Measurements from ENCODE around the gene CIAO1. TPM values are rescaled to one million over a fixed set of nuclear protein-coding genes. Genes with fewer than 3 reads are reported as not detected.

CIAO1 gene
- total RNA-seq, 2 experiments from 2014 or later, result 64.4 to 67.4 TPM

- ChIA-PET CTCF (interaction anchor here (1.9 to 2.0 kb wide), 2 partner anchors 32 to 66 kb away, joined by 5 to 9 read pairs; partner anchors contain the start of gene STARD7), POLR2A (interaction anchor here (0.7 to 4.1 kb wide), 3 partner anchors 11 to 41 kb away, joined by 3 to 39 read pairs (median 7); partner anchors contain the start of gene STARD7)
- no peaks in the 10 kb centered on the region for H3K27me3 Mint-ChIP-seq
- peak overlapping the region; percentile 91 for H3K27ac Mint-ChIP-seq
- DNase-seq, result no peak
- H3K4me3 Mint-ChIP-seq, result no peak overlapping the region
- H3K9me3 Mint-ChIP-seq, result peaks cover 4% of the 10 kb centered on the region
- peaks cover 2% of the 10 kb centered on the region for H3K36me3 Mint-ChIP-seq (ENCODE audit: low read depth)
- peaks cover 38% of the 10 kb centered on the region for H3K4me1 Mint-ChIP-seq
These were observed 25.5 kb upstream of the CIAO1 start for GRCh38 chr2:96240341-96241038.

GRCh38 chr2:96241227-96241626 lies 24.8 kb upstream of the CIAO1 start:
- CTCF ChIA-PET, result interaction anchor here (1.0 to 2.0 kb wide), 5 partner anchors 21 to 249 kb away, joined by 3 to 9 read pairs (median 5); partner anchors contain the start of gene STARD7
- POLR2A ChIA-PET, result interaction anchor here (0.7 to 4.1 kb wide), 11 partner anchors 7 to 95 kb away, joined by 3 to 39 read pairs (median 4); partner anchors contain the start of genes CIAO1, NCAPH, STARD7 and TMEM127
- DNase-seq, result no peak
- H3K36me3 Mint-ChIP-seq (ENCODE audit: low read depth), result peaks cover 9% of the 10 kb centered on the region
- H3K9me3 Mint-ChIP-seq, result peaks cover 11% of the 10 kb centered on the region
- peak overlapping the region; percentile 91 for H3K27ac Mint-ChIP-seq
- no peak overlapping the region for H3K4me3 Mint-ChIP-seq
- H3K27me3 Mint-ChIP-seq, result no peaks in the 10 kb centered on the region
- H3K4me1 Mint-ChIP-seq, result peaks cover 46% of the 10 kb centered on the region

- DNase-seq, result peak; percentile 77
- Mint-ChIP-seq H3K4me1 (peaks cover 54% of the 10 kb centered on the region), H3K4me3 (peak overlapping the region; percentile 31), H3K36me3 (ENCODE audit: low read depth) (peaks cover 14% of the 10 kb centered on the region), H3K27me3 (no peaks in the 10 kb centered on the region), H3K9me3 (peaks cover 11% of the 10 kb centered on the region), H3K27ac (peak overlapping the region; percentile 91)
- CTCF ChIA-PET, result interaction anchor here (1.0 to 2.0 kb wide), 5 partner anchors 20 to 249 kb away, joined by 3 to 9 read pairs (median 3); partner anchors contain the start of gene STARD7
- POLR2A ChIA-PET, result interaction anchor here (0.7 to 4.1 kb wide), 13 partner anchors 8 to 94 kb away, joined by 3 to 39 read pairs (median 4); partner anchors contain the start of genes CIAO1, NCAPH, STARD7 and TMEM127
These were observed 24.0 kb upstream of the CIAO1 start for GRCh38 chr2:96241900-96242611.

GRCh38 chr2:96243843-96244242 lies 22.2 kb upstream of the CIAO1 start:
- Mint-ChIP-seq H3K27me3 (no peaks in the 10 kb centered on the region), H3K27ac (no peak overlapping the region), H3K4me1 (peaks cover 62% of the 10 kb centered on the region), H3K9me3 (peaks cover 11% of the 10 kb centered on the region), H3K36me3 (ENCODE audit: low read depth) (peaks cover 16% of the 10 kb centered on the region), H3K4me3 (no peak overlapping the region)
- POLR2A ChIA-PET, result interaction anchor here (0.7 to 2.9 kb wide), 4 partner anchors 10 to 290 kb away, joined by 3 to 15 read pairs (median 9); no protein-coding TSS in a partner anchor
- DNase-seq, result no peak
- CTCF ChIA-PET, result interaction anchor here (0.6 kb wide), 1 partner anchor 28 kb away, joined by 4 read pairs; no protein-coding TSS in a partner anchor

GRCh38 chr2:96245609-96246390 lies 20.2 kb upstream of the CIAO1 start:
- Mint-ChIP-seq H3K27ac (peak overlapping the region; percentile 70), H3K4me1 (peaks cover 71% of the 10 kb centered on the region), H3K27me3 (no peaks in the 10 kb centered on the region), H3K36me3 (ENCODE audit: low read depth) (peaks cover 26% of the 10 kb centered on the region), H3K9me3 (peaks cover 11% of the 10 kb centered on the region), H3K4me3 (no peak overlapping the region)
- no peak for DNase-seq
- POLR2A ChIA-PET, result interaction anchor here (0.8 to 3.7 kb wide), 6 partner anchors 8 to 100 kb away, joined by 3 to 24 read pairs (median 4); partner anchors contain the start of genes DUSP2, SNRNP200 and STARD7
- CTCF ChIA-PET, result interaction anchor here (0.7 to 1.6 kb wide), 3 partner anchors 15 to 71 kb away, joined by 3 to 5 read pairs (median 4); partner anchors contain the start of gene STARD7

- H3K9me3 Mint-ChIP-seq, result peaks cover 11% of the 10 kb centered on the region
- peaks cover 67% of the 10 kb centered on the region for H3K4me1 Mint-ChIP-seq
- peak overlapping the region; percentile 70 for H3K27ac Mint-ChIP-seq
- DNase-seq, result no peak
- CTCF ChIA-PET, result interaction anchor here (1.5 to 1.7 kb wide), 2 partner anchors 20 to 39 kb away, joined by 4 to 10 read pairs; partner anchors contain the start of gene STARD7
- peaks cover 33% of the 10 kb centered on the region for H3K36me3 Mint-ChIP-seq (ENCODE audit: low read depth)
- no peaks in the 10 kb centered on the region for H3K27me3 Mint-ChIP-seq
- POLR2A ChIA-PET, result interaction anchor here (3.7 kb wide), 1 partner anchor 39 kb away, joined by 24 read pairs; the partner anchor contains the start of gene STARD7
- no peak overlapping the region for H3K4me3 Mint-ChIP-seq
These were observed 19.0 kb upstream of the CIAO1 start for GRCh38 chr2:96247009-96247408.

GRCh38 chr2:96247896-96248295 lies 18.1 kb upstream of the CIAO1 start:
- H3K27me3 Mint-ChIP-seq, result no peaks in the 10 kb centered on the region
- no peak for DNase-seq
- peak overlapping the region; percentile 3 for H3K27ac Mint-ChIP-seq
- POLR2A ChIA-PET, result interaction anchor here (3.7 kb wide), 1 partner anchor 40 kb away, joined by 24 read pairs; the partner anchor contains the start of gene STARD7
- H3K4me3 Mint-ChIP-seq, result no peak overlapping the region
- CTCF ChIA-PET, result interaction anchor here (1.5 to 1.7 kb wide), 2 partner anchors 13 to 19 kb away, joined by 4 to 10 read pairs; no protein-coding TSS in a partner anchor
- H3K9me3 Mint-ChIP-seq, result peaks cover 11% of the 10 kb centered on the region
- peaks cover 42% of the 10 kb centered on the region for H3K36me3 Mint-ChIP-seq (ENCODE audit: low read depth)
- peaks cover 61% of the 10 kb centered on the region for H3K4me1 Mint-ChIP-seq

- Mint-ChIP-seq H3K9me3 (peaks cover 11% of the 10 kb centered on the region), H3K36me3 (ENCODE audit: low read depth) (peaks cover 49% of the 10 kb centered on the region), H3K27ac (no peak overlapping the region), H3K27me3 (no peaks in the 10 kb centered on the region), H3K4me3 (no peak overlapping the region), H3K4me1 (peaks cover 57% of the 10 kb centered on the region)
- DNase-seq, result no peak
- POLR2A ChIA-PET, result no interaction called here
- CTCF ChIA-PET, result interaction anchor here (1.5 kb wide), 1 partner anchor 12 kb away, joined by 4 read pairs; no protein-coding TSS in a partner anchor
These were observed 17.4 kb upstream of the CIAO1 start for GRCh38 chr2:96248624-96249023.

GRCh38 chr2:96249654-96250053 lies 16.4 kb upstream of the CIAO1 start:
- ChIA-PET CTCF (interaction anchor here (1.5 kb wide), 1 partner anchor 11 kb away, joined by 4 read pairs; no protein-coding TSS in a partner anchor), POLR2A (interaction anchor here (1.2 kb wide), 1 partner anchor 41 kb away, joined by 3 read pairs; the partner anchor contains the start of gene STARD7)
- H3K36me3 Mint-ChIP-seq (ENCODE audit: low read depth), result peaks cover 57% of the 10 kb centered on the region
- H3K27me3 Mint-ChIP-seq, result no peaks in the 10 kb centered on the region
- H3K4me1 Mint-ChIP-seq, result peaks cover 53% of the 10 kb centered on the region
- H3K4me3 Mint-ChIP-seq, result no peak overlapping the region
- H3K9me3 Mint-ChIP-seq, result peaks cover 10% of the 10 kb centered on the region
- H3K27ac Mint-ChIP-seq, result no peak overlapping the region
- DNase-seq, result no peak

GRCh38 chr2:96250188-96250587 lies 15.8 kb upstream of the CIAO1 start:
- Mint-ChIP-seq H3K4me1 (peaks cover 49% of the 10 kb centered on the region), H3K27ac (peak overlapping the region; percentile 48), H3K27me3 (no peaks in the 10 kb centered on the region), H3K9me3 (peaks cover 8% of the 10 kb centered on the region), H3K4me3 (no peak overlapping the region), H3K36me3 (ENCODE audit: low read depth) (peaks cover 59% of the 10 kb centered on the region)
- POLR2A ChIA-PET, result interaction anchor here (1.1 to 2.3 kb wide), 3 partner anchors 9 to 42 kb away, joined by 3 to 7 read pairs (median 3); partner anchors contain the start of gene STARD7
- CTCF ChIA-PET, result no interaction called here
- no peak for DNase-seq

- Mint-ChIP-seq H3K4me1 (peaks cover 40% of the 10 kb centered on the region), H3K36me3 (ENCODE audit: low read depth) (peaks cover 56% of the 10 kb centered on the region), H3K4me3 (no peak overlapping the region), H3K27me3 (no peaks in the 10 kb centered on the region), H3K9me3 (no peaks in the 10 kb centered on the region), H3K27ac (peak overlapping the region; percentile 23)
- no peak for DNase-seq
- ChIA-PET CTCF (no interaction called here), POLR2A (interaction anchor here (2.3 kb wide), 1 partner anchor 10 kb away, joined by 7 read pairs; no protein-coding TSS in a partner anchor)
These were observed 14.2 kb upstream of the CIAO1 start for GRCh38 chr2:96251721-96252292.

Measured in activated CD4-positive, alpha-beta memory T cell treated with anti-CD3 and anti-CD28 coated beads, Interleukin-2, amount 10 ng/mL, durations not matched to agents 7 days and 5 days (primary cell).